Measurements from ENCODE around the gene CNTNAP3B.
"Not testable (repeated sequence)": the region's sequence is repeated elsewhere in the genome, so short reads cannot be mapped to it uniquely, and the experiment has no call there.

CNTNAP3B gene

GRCh38 chr9:42070035-42070799 lies 59.0 kb downstream of the CNTNAP3B start:
- H3K9me3 ChIP-seq (ENCODE audit: control insufficient read depth, insufficient read depth, low read length); H3K27me3 ChIP-seq (ENCODE audit: control insufficient read depth, insufficient read depth, low read length); H3K36me3 ChIP-seq (ENCODE audit: control insufficient read depth, insufficient read depth, low read length); H3K27ac ChIP-seq (ENCODE audit: low read length); DNase-seq (ENCODE audit: low read depth, low spot score); H3K4me3 ChIP-seq (ENCODE audit: low read length); H3K4me1 ChIP-seq (ENCODE audit: control insufficient read depth, insufficient read depth, low read length): not testable (repeated sequence)
- WGBS (ENCODE audit: insufficient coverage, insufficient read length), result no CpG with 5 or more reads among the region's 11 CpGs

GRCh38 chr9:42053874-42054273 lies 75.4 kb downstream of the CNTNAP3B start:
- not testable (repeated sequence) for H3K27ac ChIP-seq (ENCODE audit: low read length); H3K4me1 ChIP-seq (ENCODE audit: control insufficient read depth, insufficient read depth, low read length); DNase-seq (ENCODE audit: low read depth, low spot score); H3K4me3 ChIP-seq (ENCODE audit: low read length); H3K36me3 ChIP-seq (ENCODE audit: control insufficient read depth, insufficient read depth, low read length); H3K9me3 ChIP-seq (ENCODE audit: control insufficient read depth, insufficient read depth, low read length); H3K27me3 ChIP-seq (ENCODE audit: control insufficient read depth, insufficient read depth, low read length)
- WGBS (ENCODE audit: insufficient coverage, insufficient read length), result no CpG with 5 or more reads among the region's 1 CpG

DNA sequence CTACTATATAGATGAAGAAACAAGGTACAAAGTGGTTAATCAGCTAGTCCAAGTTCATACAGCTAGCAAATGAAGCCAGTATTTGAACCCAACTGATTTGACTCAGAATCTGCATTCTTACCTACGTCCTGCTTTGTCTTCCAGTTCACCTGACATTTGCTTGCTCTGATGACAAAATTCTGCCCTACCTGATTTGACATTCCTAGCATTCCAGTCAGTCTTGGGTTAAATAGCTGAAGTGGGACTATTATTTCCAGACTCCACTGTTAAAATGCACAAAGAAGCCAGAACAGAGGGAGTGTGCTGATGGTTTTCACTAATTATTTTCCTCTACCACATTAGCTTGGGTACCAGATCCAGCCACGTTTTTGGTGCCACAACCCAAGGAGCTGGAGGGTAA lies 78.5 kb downstream of the CNTNAP3B start:
- not testable (repeated sequence) for H3K9me3 ChIP-seq (ENCODE audit: control insufficient read depth, insufficient read depth, low read length); H3K27me3 ChIP-seq (ENCODE audit: control insufficient read depth, insufficient read depth, low read length); H3K4me3 ChIP-seq (ENCODE audit: low read length); H3K36me3 ChIP-seq (ENCODE audit: control insufficient read depth, insufficient read depth, low read length); H3K27ac ChIP-seq (ENCODE audit: low read length); DNase-seq (ENCODE audit: low read depth, low spot score); H3K4me1 ChIP-seq (ENCODE audit: control insufficient read depth, insufficient read depth, low read length)
- no CpG with 5 or more reads among the region's 2 CpGs for WGBS (ENCODE audit: insufficient coverage, insufficient read length)

DNA sequence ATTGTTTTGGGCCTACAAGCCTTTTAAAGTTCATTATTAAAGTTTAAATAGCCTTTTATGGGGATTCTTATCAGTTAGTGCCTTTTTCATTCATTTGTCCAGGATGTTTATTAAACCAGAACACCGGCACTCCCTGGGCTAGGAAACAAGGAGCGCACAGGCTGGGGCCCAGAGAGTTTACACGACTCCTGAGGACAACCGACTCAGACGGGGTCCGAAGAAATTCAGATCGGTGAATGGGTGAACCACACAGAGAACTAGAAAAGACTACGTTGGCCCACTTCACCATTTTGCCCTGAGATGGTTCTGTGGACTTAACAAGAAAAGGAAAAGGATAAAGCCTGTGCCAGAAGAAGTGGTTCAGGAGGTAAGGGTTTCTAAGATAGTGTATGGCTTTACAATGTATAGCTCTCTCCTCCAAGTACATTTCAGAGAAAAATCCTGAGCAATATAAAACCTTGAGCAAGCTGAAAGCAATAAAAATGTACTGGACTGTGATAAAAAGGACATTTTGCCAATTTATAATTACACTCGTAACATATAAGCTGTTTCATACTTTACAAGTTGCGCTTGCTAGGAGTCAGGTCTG lies 84.7 kb downstream of the CNTNAP3B start:
- not testable (repeated sequence) for H3K4me3 ChIP-seq (ENCODE audit: low read length); H3K27me3 ChIP-seq (ENCODE audit: control insufficient read depth, insufficient read depth, low read length); H3K4me1 ChIP-seq (ENCODE audit: control insufficient read depth, insufficient read depth, low read length); H3K9me3 ChIP-seq (ENCODE audit: control insufficient read depth, insufficient read depth, low read length); H3K27ac ChIP-seq (ENCODE audit: low read length); H3K36me3 ChIP-seq (ENCODE audit: control insufficient read depth, insufficient read depth, low read length); DNase-seq (ENCODE audit: low read depth, low spot score)
- WGBS (ENCODE audit: insufficient coverage, insufficient read length), result no CpG with 5 or more reads among the region's 10 CpGs

DNA sequence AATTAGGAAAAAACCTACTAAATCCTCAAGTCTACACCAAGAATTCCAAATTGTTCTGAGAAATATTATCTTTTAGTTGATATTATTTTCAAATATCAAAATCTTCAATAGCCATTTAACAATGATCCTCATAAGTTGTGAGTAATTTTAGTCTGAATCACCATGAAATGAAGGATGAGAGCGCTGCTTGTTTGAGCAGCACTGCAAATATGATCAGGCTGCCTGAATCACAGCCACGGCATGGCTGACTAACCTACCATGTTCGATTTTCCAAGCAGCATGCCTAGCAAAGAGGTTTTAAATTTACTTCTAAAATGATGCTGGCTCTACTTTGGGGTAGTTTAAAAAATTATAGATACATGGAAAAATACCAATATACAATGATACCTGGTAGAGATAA lies 95.7 kb downstream of the CNTNAP3B start:
- H3K9me3 ChIP-seq (ENCODE audit: control insufficient read depth, insufficient read depth, low read length); H3K4me3 ChIP-seq (ENCODE audit: low read length); DNase-seq (ENCODE audit: low read depth, low spot score); H3K4me1 ChIP-seq (ENCODE audit: control insufficient read depth, insufficient read depth, low read length); H3K27me3 ChIP-seq (ENCODE audit: control insufficient read depth, insufficient read depth, low read length); H3K36me3 ChIP-seq (ENCODE audit: control insufficient read depth, insufficient read depth, low read length); H3K27ac ChIP-seq (ENCODE audit: low read length): not testable (repeated sequence)
- WGBS (ENCODE audit: insufficient coverage, insufficient read length), result no CpG with 5 or more reads among the region's 3 CpGs

DNA sequence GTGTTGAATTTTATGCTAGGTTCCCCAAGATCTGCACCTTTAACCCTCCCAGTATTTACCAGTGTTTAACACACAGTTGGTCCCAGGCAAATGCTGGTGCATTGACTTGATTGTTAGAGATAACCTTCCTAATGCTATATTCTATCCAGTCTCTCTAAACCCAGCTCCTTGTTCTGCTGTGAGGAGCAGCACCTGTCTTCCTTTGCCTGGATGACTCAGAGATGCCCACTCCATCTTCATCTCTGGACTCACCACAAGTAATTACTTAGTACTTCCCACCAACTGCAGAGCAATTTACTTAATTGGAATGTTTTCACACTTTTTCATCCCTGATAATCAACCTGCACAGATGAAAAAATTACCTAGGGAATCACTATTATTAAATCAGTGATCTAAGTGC lies 108.6 kb downstream of the CNTNAP3B start:
- not testable (repeated sequence) for H3K4me3 ChIP-seq (ENCODE audit: low read length); H3K27ac ChIP-seq (ENCODE audit: low read length); H3K9me3 ChIP-seq (ENCODE audit: control insufficient read depth, insufficient read depth, low read length); H3K36me3 ChIP-seq (ENCODE audit: control insufficient read depth, insufficient read depth, low read length); H3K27me3 ChIP-seq (ENCODE audit: control insufficient read depth, insufficient read depth, low read length); DNase-seq (ENCODE audit: low read depth, low spot score); H3K4me1 ChIP-seq (ENCODE audit: control insufficient read depth, insufficient read depth, low read length)

DNA sequence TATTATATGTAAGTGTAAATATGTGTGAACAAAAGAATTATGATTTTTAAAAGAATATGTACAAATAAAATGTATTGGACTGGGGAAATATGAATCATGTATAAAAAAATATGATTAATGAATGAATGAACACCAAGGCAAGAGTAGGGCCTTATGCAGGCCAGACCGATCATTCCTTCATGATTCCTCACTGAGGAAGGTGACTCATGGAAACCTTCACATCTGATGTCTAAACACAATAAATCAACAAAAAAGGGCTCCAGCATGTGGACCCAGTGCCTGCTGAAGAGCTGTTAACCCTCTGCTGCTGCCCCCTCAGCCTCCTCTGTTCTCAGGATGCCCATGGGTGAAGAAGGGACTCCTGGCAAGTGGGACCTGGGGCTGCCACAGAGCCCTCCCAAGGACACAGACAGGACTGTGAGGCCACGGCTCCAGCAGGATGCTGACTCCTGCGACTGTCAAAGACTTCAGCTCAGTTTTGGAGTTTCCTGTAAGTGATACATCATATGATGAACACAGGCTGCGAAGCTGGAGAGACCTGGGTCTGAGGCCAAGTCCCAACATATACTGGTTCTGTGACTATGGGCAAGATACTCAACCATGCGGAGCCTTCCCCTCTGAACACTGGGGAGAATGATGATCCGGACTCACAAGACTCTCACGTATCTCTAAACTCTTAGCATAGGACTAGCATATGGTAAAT lies 110.9 kb downstream of the CNTNAP3B start:
- DNase-seq (ENCODE audit: low read depth, low spot score); H3K9me3 ChIP-seq (ENCODE audit: control insufficient read depth, insufficient read depth, low read length); H3K4me3 ChIP-seq (ENCODE audit: low read length); H3K4me1 ChIP-seq (ENCODE audit: control insufficient read depth, insufficient read depth, low read length); H3K27me3 ChIP-seq (ENCODE audit: control insufficient read depth, insufficient read depth, low read length); H3K27ac ChIP-seq (ENCODE audit: low read length); H3K36me3 ChIP-seq (ENCODE audit: control insufficient read depth, insufficient read depth, low read length): not testable (repeated sequence)
- WGBS (ENCODE audit: insufficient coverage, insufficient read length), result no CpG with 5 or more reads among the region's 7 CpGs

- not testable (repeated sequence) for H3K4me1 ChIP-seq (ENCODE audit: control insufficient read depth, insufficient read depth, low read length); H3K36me3 ChIP-seq (ENCODE audit: control insufficient read depth, insufficient read depth, low read length); H3K27ac ChIP-seq (ENCODE audit: low read length); H3K4me3 ChIP-seq (ENCODE audit: low read length); DNase-seq (ENCODE audit: low read depth, low spot score); H3K27me3 ChIP-seq (ENCODE audit: control insufficient read depth, insufficient read depth, low read length); H3K9me3 ChIP-seq (ENCODE audit: control insufficient read depth, insufficient read depth, low read length)
- WGBS (ENCODE audit: insufficient coverage, insufficient read length), result no CpG with 5 or more reads among the region's 9 CpGs
These were observed 114.9 kb downstream of the CNTNAP3B start for GRCh38 chr9:42014317-42014716.

- not testable (repeated sequence) for H3K27ac ChIP-seq (ENCODE audit: low read length); H3K4me3 ChIP-seq (ENCODE audit: low read length); H3K27me3 ChIP-seq (ENCODE audit: control insufficient read depth, insufficient read depth, low read length); DNase-seq (ENCODE audit: low read depth, low spot score); H3K36me3 ChIP-seq (ENCODE audit: control insufficient read depth, insufficient read depth, low read length); H3K9me3 ChIP-seq (ENCODE audit: control insufficient read depth, insufficient read depth, low read length); H3K4me1 ChIP-seq (ENCODE audit: control insufficient read depth, insufficient read depth, low read length)
- no CpG with 5 or more reads among the region's 9 CpGs for WGBS (ENCODE audit: insufficient coverage, insufficient read length)
These were observed 137.6 kb downstream of the CNTNAP3B start for GRCh38 chr9:41991607-41992006.

GRCh38 chr9:41980271-41980670 lies 149.0 kb downstream of the CNTNAP3B start:
- not testable (repeated sequence) for H3K4me3 ChIP-seq (ENCODE audit: low read length); H3K9me3 ChIP-seq (ENCODE audit: control insufficient read depth, insufficient read depth, low read length); H3K27me3 ChIP-seq (ENCODE audit: control insufficient read depth, insufficient read depth, low read length); H3K36me3 ChIP-seq (ENCODE audit: control insufficient read depth, insufficient read depth, low read length); H3K27ac ChIP-seq (ENCODE audit: low read length); H3K4me1 ChIP-seq (ENCODE audit: control insufficient read depth, insufficient read depth, low read length); DNase-seq (ENCODE audit: low read depth, low spot score)
- WGBS (ENCODE audit: insufficient coverage, insufficient read length), result no CpG with 5 or more reads among the region's 2 CpGs
